GM12865 (cell line): ENCODE measurements around the gene ZFAND3.

Experiments
- DNase-seq: peaks from one replicate; pipeline ENCODE4 v3.0.0; 2010; ENCODE audit warnings: low read depth
- H3K4me3 ChIP-seq: 2 replicates; pipeline ENCODE4 v1.5.1; 2011; ENCODE audit warnings: mild to moderate bottlenecking, low read depth, low read length, control low read depth
- TF ChIP-seq, protein P1 (sequence below): IDR thresholded peaks from 2 replicates; pipeline ENCODE4 v1.5.1; 2011; ENCODE audit warnings: low read length, control low read depth, low read depth, inconsistent platforms; ENCODE audit not compliant: insufficient read depth; ENCODE audit errors: missing control alignments

ZFAND3 gene

DNA sequence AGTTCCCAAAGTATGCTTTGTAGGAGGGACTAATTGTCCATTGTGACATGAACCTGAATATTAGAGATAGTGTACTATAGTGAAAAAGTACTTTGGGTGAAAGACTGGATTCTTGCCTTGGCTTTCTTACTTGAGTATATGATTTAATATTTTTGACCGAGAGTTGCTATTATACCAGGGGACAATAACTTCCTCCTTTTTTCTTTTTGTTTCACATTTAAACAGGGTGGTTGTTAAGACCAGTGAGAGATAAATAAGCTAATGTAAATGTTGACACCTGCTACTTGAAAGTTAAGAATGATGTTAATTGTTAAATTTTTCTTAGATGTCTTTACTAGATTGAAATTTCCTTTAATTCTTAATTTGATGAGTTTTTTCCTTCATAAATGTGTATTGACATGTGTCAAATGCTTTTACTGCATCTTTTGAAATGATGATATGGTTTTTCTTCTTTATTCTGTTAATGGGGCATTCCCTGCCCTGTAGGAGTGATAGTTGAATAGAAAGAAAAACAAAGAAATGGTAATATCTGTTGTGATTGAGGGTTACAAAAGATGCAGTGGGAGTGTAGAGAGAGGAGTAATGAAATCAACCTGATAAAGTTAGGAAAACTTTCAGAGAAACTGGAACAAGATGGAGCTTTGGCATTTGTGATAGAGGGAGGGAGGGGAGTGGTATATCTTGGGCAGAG, 48.4 kb downstream of the ZFAND3 start:
- TF ChIP-seq, protein P1, sequence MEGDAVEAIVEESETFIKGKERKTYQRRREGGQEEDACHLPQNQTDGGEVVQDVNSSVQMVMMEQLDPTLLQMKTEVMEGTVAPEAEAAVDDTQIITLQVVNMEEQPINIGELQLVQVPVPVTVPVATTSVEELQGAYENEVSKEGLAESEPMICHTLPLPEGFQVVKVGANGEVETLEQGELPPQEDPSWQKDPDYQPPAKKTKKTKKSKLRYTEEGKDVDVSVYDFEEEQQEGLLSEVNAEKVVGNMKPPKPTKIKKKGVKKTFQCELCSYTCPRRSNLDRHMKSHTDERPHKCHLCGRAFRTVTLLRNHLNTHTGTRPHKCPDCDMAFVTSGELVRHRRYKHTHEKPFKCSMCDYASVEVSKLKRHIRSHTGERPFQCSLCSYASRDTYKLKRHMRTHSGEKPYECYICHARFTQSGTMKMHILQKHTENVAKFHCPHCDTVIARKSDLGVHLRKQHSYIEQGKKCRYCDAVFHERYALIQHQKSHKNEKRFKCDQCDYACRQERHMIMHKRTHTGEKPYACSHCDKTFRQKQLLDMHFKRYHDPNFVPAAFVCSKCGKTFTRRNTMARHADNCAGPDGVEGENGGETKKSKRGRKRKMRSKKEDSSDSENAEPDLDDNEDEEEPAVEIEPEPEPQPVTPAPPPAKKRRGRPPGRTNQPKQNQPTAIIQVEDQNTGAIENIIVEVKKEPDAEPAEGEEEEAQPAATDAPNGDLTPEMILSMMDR: no peak
- no peak overlapping the region for H3K4me3 ChIP-seq
- DNase-seq: no peak

DNA sequence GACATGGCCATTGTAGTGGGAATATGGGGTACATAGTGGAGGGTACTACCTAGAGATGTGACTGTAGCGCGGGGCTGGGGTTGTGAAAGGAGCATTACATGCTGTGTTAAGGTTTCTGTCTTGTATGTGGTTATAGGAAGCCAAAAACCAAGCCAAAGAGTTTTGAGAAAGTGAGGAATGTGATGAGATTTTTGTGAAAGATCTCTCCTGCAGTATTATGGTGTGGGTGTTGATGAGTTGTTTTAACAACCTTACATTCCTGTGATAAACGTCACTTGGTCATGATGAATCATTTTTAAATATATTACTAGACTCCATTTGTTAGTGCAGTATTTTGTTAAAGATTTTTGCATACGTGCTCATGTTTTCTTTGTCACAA, 48.9 kb downstream of the ZFAND3 start:
- DNase-seq: no peak
- H3K4me3 ChIP-seq: no peak overlapping the region
- TF ChIP-seq, protein P1: no peak

DNA sequence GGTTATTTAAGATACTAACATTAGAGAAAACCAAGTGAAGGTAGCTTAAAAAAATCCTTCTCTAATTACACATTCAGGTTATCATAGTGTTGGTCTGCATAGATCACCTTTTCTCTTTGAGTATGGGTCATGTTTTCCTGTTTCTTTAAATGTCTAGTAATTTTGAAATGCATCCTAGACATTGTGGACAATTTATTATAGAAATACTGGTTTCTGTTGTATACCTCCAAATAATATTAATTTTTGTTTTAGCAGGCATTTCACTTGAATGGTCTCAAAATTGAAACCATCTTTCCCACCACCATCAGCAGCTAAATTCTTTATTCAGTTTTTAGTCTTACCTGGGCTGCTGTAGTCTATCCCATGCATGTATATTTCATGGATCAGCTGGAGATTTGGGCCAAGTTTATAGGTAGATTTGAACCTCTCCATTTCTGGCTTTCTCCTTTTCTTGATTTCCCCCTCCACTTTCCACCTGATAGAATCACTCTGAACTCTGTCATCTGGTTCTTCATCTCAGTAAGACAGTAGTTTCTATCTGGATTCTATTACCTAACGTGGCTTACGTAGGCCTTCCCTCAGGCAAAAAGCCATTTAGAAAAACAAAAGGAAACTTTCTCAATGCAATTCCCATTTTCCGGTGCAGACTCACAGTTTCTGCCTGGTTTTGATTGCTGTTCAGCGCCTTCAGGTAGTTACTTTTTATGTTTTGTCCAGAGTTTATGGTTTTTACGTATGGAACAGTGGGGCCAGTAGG, 52.3 kb downstream of the ZFAND3 start:
- no peak overlapping the region for H3K4me3 ChIP-seq
- TF ChIP-seq, protein P1: no peak
- DNase-seq: no peak

DNA sequence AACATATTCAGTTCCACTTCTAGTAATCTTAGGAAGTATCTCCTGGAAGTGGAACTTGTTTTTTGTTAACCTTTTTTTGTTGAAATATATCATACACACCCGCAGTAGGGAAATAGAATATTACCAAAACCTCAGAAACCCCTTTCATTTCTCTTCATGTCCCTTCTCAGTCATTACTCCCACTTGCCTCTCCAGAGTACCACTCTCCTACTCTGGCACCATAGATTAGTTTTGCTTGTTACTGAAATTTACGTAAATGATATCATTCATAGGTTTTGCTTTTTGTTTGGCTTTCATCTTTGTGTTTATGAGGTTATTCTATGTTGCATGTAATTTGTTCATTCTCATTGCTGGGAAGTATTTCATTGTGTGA, 52.8 kb downstream of the ZFAND3 start:
- no peak overlapping the region for H3K4me3 ChIP-seq
- TF ChIP-seq, protein P1: no peak
- DNase-seq: no peak

DNA sequence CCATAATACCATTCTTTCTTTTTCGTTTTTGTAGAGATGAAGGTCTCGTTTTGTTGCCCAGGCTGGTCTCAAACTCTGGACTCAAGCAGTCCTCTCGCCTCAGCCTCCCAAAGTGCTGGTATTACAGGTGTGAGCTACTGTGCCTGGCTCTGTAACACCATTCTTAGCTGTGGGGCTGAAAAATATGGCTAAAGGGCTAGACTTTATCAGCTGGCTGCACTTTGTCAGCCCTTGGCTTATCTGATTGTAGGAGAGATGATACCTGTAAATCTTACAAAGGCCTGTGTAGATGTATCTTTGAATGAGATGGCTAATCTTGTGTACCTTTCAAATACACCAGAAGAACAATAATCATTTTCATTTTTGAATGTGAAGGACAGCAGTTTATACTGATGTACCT, 55.2 kb downstream of the ZFAND3 start:
- TF ChIP-seq, protein P1: no peak
- no peak for DNase-seq
- no peak overlapping the region for H3K4me3 ChIP-seq

DNA sequence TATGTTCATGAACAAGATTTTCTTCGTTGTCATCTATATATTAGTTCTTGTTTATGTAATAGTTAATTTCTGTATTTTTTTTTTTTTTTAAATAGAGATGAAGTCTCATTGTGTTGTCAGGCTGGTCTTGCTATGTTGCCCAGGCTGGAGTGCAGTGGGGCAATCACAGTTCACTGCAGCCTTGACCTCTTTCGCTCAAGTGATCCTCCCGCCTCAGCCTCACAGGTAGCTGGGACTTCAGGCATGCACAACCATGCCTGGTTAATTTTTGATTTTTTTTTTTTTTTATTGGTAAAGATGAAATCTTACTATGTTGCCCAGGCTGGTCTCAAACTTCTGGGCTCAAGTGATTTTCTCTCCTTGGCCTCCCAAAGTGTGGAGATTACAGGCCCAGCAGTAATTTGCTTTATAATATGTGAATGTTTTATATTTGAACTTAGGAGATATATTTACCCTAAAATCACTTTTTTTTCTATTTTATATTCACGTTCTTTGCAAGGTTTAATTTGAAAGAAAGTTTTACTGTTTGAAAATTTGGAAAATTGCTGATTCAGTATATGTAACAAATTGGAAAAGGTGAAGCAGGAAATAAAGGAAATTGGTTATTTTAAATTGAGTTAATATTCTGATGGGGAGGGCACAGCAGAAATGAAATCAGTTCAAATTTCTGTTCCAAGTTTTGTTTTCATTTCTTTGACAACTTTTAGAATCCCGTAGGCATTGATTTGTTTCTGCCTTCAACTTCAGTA, 56.2 kb downstream of the ZFAND3 start:
- no peak for DNase-seq
- TF ChIP-seq, protein P1: no peak
- no peak overlapping the region for H3K4me3 ChIP-seq
